NCI-H69 (cell line): Measurements from ENCODE around the gene MAP6.

Experiments used
- DNase-seq: peaks from one replicate; lab custom pipeline; 2025; lab: John Stamatoyannopoulos, UW

The MAP6 gene

DNA sequence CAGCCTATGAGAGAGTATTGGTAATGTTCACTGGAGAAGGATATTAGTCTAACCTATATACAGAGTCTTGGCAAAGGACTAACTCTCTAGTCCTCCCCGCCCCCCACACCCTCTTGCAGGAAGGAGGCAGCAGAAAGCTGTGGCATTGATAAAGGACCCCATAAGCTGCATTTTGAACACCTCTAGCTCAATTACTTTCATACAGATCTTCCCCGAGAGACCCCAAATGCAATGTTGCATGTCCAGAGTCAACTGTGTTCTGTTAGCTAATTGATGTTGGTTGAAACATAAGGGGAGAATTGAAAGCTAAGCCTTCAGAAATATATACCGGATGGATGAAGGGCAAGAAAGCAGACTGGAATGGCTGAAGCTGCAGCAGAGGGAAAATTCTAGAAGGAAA is 2.8 kb downstream of the MAP6 start:
- no peak for DNase-seq

DNA sequence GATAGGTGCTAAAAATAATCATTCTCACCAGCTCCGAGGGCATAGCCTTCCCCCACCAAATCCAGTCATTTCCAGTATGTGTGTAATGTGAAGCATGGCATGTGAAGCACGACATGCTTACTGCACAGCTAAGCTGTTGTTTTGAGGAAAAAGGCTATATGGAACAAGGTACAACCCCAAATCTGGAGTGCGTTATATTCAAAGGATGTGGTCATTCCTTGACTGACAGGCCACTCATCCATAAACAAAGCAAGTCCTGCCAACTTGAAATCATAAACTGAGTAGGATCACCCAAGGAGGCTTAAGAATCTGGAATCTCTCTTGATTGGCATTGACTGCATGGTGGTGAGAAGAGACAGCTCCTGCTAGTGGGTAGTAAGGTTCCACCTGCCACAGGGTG is 3.7 kb downstream of the MAP6 start:
- DNase-seq, result no peak

DNA sequence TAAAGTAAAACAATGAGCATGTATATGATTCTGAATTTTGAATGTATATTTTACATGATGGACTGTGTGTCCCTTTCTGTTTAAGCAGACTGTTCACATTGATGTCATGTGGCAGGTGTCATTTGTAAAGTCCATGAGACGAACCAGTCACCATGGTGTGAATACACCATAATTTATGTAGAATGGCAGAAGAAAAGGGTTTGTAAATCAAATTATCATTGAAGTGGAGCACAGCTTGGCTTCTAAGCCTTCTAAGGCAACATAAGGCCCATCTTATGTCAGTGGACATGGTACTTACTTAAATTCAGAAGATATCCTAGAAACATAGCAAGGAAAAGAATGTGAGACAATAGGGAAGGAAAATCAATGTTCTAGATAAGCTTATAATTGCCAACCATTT is 4.4 kb downstream of the MAP6 start:
- no peak for DNase-seq

DNA sequence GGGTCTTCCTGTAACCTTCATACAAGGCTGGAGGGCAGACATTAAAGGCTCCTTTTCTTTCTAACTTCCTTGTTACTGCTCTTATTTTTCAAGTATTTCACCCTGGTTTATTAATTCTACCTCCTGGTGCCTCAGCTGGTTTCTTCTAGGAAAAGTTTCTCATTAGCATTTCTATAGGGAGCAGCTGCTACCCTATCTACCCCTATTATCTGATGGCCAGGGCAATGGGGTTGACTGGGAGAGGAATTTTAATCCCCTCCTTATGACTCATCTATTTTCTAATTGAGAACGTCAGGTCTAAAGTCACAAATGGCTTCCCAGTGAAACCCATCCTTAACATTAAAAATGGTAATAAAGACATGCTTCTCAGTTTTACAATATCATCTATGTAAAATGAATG is 5.0 kb downstream of the MAP6 start:
- no peak for DNase-seq

DNA sequence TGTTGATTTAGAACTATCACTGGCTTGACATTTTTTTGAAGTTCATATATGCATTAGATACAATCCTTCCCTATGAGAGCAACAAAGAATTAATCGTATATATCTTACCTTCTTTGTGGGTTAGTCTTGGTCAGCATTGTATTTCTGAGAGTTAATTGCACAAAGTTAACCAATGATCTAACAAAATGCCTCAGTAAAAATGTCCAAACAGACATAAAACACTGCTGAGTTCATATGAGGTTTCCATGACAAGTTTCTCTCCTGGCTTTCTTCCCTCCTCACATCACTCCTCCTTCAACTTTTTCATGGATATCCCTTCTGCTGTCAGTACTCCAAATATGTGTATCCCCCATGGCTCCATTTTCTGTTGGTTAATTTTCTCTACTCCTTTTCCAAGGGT is 9.0 kb downstream of the MAP6 start:
- DNase-seq, result no peak

DNA sequence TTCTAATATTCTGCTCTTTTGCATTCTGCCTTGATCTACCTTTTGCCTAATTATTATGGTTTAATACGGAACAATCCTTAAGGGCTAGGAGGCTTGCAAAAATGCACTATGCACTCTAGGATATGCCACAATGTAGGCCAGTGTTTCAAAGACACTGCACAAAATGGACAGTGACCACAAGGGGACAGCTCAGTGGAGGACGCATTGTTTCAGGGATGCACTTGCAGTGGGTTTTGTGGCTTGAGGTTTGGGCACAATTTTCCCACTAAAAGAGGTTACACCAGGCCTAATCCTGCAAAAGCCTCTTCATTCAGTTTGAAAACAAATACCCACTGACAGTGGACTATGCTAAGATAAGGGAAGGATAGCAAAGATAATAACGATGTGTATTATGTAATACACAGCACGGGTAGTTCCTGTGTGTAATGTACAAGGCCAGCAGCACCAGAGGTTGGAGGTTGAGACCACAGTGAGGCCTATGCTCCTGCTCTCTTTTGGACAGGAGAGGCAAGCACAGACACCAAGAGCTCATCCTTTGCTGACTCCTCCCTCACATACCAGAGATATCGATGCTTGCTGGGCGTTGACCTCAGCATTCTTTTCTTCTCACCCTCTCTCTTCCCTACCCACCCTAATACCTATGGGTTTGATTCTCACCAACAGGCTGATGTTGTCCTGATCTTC is 12.7 kb downstream of the MAP6 start:
- no peak for DNase-seq

DNA sequence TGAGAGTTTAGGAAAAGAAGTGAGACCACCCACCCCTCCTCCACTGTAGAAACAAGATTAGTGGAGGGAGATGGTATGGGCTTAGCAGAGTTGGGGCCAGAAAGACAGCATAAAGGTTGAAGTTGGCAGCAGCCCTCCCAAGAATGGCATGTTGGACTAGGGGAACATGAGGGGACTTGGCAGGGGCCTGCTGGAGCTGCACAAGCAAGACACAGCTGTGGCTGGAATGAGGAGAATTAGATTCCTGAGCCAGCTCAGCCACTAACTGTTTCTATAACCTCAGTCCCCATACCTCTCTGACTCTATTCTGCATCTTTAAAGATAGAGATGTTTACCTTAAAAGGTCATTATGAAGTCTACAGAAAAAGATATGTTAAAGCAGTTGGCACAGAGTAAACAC is 13.2 kb downstream of the MAP6 start:
- no peak for DNase-seq

DNA sequence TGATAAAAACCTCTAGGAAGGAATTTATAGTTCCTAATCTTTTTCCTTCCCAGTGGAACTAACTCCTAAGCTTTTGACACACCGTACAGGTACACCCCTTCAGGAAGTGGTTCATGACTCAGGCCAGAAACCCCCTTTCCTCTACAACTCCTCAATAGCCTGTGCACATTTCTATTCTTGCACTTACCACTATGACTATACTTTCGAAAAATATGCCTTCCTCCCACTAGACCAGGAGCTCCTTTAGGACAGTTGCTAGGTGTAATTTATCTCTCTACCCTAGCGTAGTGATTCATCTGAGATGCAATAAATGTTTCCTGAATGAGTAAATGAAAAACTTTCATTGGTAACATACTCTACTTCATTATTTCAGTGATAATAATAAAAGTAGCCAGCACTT is 14.5 kb downstream of the MAP6 start:
- no peak for DNase-seq

DNA sequence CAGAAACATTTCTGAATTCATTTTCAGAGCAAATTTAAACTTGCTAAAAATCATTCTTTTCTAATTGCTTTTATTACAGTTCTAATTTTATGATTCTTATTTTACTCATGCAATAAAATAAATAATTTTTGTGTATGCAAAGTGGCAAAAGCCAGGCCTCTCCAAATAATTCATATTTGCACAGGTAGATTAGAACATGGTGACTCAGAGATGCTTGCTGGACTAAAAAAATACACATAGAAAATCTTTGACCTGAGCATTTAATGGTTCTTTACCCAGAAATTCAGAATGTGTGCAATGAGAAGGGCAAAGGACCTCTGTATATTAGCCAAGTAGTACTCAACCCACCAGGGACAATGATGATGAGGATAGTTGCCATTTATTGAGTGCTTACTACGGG is 15.3 kb downstream of the MAP6 start:
- DNase-seq, result no peak

DNA sequence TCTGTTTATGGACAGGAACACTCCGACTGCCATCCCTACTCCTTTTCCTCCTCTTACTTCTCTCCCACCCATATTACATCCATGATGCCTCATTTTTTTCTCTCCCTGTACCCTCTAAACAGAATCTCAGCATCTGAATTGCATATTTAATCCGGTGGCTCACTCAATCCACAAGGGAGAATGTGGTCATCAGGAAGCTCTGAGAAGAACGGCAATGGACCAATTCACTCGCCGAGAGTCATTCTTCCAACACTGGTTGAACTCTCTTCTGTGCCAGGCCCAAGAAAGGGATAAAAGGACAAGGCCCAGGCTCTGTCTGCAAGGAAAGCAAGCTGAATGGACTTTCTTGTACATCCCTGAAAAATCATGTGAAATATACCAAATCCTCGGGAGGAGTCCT is 15.9 kb downstream of the MAP6 start:
- no peak for DNase-seq

DNA sequence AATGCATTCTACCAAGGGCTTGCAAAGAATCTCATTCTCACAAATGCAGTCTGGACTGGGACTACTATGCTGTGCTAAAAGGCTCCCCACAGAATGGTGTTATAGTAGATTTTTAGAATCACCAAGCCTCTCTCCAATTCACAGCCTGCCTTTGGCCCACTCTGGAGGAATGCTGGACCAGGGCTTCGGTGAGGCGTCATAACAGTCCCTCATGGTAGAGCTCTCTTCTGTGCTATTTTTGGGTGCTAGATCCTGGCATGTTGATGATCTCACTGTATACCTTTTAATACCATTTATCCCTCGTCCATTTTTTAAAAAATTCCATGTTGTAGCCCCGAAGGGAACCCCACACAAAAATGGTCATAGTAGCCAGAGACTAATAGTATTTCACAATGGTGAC is 17.6 kb downstream of the MAP6 start:
- DNase-seq, result no peak

DNA sequence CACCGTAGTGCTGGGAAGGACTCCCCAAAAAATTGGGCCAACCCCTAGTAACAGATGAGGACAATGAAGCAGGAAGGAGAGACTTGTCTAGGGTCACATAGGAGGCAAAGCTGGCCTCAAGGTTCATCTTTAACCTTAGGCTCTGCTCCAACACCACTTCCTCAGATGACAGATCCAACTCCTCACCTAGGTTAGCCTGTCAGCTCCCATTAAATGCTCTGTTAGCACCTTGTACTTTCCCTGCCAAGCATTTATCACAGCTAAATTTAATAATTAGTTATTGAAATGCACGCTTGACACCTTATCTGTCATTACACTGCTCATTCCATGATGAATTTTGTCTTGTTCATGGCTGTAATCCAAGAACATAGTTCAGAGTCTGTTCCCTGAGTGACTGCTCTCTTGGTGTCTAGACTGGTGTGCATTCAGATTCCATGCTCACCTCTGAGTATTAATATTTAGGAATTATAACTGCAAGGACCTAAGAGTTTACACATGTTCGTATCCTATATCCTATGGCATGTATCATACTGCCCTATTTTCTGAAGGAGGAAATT is 18.6 kb downstream of the MAP6 start:
- DNase-seq, result no peak

DNA sequence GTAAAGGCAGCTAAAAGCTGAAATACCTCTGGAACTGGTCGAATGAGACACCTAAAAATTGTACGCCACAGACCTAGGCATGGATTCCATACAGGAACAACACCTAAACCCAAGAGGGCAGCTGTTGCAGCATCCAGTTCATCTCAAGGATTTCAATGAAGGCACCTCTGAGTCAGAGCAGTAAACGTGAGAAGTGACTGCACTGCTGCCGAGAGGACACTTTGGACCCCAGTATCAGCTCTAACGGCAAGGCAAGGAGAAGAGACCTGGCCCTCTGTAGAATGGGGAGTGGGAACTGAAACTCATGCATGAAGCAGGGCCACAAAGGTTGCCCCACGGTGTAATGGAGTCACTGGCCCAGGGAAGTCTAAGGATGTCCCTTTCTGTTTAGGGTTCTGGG is 23.9 kb downstream of the MAP6 start:
- DNase-seq, result no peak

DNA sequence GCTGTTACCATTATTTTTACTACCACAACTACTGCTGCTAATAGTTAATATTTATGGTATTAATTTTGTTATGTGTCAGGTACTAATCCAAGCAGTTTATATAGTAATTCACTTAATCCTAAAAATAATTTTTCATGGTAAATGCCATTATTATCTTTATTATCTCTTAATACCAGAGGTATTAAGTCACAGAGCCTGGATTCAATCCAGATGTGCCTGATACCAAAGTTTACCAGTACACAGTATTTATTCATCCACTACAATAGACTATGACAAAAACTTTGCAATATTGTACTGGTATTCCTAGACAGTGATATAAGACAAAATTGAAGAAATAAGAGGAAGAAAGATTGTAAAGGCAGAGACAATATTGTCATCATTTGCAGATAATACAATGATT is 24.5 kb downstream of the MAP6 start:
- DNase-seq, result no peak

DNA sequence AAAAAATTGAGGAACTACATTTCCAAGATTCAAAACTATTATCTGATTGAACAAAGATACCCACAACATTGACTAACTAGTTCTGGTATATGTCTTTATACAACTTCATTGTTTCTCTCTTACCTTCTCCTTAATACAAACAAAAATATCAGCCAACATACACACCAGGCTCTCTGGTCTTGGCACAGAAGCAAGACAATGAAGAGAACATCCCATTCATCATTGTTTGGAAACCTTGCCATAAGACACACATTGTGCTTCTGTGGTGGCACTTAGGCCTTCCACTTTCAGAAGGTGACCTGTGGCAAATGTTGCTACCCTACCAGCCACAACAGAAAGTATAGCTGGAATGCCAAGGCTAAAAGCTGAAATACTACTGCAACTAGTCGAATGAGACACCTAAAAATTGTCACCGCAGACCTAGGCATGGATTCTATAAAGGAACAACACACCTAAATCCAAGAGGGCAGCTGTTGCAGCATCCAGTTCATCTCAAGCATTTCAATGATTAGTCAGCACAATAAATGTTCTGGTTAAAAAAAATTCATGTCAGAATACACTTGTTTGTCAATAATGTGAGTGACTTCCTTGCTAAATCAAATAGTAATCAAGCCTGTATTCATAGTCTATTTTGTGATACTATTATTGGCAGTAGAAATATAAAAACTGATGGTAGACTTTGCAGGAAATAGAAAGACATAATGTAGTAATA is 26.3 kb downstream of the MAP6 start:
- no peak for DNase-seq

DNA sequence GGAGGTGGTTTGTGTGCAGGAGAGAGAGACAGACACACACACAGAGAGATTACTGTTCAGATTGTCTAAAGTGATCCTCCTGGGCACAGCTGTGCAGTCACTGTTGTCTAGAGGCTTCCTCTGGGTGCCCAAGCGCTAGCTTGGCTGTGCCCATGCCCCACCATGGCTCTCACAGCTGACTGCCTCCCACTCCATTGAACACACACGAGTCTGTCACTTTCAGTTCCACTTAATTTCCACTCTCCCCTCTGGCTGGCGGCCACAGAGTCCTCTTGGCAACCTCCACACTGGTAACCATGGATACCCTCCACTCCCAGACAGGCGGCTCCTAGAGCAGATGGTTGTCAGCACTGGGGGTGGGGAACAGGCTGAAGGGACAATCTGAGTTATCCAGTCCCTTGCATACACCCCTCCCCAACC is 29.1 kb downstream of the MAP6 start:
- DNase-seq, result peak; percentile 99

DNA sequence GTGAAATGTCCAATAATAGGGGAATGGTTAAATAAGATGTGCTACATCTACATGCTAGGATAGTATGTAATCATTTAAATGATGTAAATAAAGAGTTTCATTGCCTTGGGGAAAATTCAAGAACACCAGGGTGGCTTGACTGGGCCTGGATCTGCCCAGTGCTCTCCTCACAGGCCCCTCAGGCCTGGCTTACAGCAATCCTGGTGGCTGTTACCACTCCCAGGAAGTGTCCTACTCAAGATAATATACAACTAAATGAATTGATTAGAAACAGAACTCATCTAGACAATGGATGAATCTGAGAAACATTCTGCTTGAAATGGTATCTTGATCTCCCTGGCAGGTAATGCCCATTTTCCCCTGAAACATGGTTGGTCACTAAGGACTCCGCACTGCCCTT is 30.8 kb downstream of the MAP6 start:
- peak; percentile 29 for DNase-seq

DNA sequence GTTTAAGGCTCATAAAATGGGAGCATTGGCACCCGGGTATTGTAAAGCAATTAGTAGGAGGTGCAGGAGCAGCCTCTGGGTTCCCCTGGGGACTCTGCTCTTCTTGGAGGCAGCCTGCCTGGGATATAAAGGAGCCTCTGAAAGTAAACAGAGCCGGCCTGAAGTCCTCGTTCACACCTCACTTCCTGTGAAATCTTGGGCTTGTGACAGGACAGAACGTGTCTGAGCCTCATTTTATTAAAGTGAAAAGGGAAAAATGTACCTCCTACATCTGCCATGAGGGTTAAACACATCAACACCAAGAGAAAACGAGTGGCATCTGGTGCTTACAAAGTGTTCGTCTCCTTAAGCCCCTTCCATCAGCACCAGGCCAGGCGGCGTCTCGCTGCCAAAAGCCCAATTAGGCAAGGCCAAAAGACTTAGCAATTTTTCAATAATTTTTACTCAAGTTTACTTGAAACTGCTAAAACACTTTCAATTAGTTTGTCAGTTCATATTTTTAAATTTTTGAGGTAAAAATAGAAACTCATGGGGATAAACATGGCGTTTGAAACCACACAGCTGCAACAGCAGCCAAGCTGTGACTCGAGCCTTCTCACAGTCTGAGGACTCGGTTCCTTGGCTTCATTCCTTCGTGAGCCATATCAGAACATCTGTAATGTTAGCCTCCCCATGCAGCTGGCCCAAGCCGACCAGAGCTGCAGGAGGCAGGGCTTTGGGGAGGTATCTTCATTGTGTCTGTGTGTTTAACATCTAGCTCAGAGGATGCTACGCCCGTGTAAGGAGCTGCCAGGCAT is 33.6 kb downstream of the MAP6 start:
- peak; percentile 97 for DNase-seq

DNA sequence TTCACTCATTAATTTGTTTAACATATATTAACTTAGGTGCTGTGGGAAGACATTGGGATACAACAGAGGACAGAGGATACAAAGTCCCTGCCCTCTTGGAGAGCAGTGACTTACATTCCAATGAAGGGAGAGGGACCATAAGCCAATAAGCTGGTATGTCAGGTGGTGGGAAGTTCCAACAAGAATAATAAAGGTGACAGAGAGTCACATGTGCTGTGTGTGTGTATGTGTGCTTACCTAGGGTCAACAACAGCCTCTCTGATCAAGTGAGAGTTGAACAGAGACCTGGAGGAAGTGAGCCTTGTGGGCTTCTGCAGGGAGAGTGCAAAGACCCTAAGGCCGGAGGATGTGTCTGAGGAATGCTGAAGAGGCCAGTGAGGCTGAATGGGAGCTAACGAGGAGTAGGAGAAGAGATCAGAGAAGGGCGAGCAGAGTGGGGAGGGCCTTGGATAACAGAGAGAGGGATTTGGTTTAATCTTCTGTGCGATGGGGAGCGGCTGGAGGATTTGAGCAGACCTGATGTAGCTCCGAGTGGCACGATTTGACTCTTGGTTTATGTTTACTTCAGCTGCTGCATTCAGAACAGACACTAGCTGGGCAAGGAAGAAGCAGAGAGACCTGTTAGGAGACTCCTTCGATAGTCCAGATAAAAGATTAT is 35.3 kb downstream of the MAP6 start:
- DNase-seq, result peak; percentile 21

DNA sequence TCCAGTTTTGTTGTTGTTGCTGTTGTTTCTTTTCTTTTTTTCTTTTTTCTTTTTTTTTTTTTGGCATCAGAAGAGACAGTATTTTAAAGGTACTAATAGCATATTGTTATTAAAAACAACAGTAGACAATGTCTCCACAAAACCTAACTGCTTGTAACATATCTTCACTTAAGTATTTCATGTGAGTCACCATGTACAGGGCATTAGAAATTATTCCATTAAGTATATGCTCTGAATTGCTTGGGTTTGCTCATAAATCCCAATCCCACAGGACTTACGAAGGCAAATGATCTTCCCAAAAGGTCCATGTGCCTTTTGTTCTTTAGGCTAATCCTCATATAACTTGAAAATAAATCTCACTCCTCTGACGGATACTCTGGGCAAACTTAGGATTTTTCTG is 35.9 kb downstream of the MAP6 start:
- no peak for DNase-seq

DNA sequence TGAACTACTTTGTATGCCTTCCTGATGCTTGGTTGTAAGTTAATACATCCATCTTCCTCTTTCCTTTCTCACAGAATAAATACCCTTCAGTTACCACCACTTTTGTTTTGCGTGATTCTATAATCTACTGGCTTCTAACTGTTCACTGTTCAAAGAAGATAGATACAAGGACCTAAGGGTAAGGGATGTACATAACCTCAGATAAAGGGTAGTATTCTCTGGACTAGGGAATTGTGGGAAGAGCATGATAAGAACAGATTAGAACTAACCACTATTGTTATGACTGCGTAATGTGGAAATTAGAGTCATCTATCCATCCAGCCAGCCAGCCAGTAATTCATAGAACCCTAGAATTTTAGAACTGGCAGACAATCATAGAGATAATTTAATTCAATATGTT is 36.4 kb downstream of the MAP6 start:
- DNase-seq, result no peak

DNA sequence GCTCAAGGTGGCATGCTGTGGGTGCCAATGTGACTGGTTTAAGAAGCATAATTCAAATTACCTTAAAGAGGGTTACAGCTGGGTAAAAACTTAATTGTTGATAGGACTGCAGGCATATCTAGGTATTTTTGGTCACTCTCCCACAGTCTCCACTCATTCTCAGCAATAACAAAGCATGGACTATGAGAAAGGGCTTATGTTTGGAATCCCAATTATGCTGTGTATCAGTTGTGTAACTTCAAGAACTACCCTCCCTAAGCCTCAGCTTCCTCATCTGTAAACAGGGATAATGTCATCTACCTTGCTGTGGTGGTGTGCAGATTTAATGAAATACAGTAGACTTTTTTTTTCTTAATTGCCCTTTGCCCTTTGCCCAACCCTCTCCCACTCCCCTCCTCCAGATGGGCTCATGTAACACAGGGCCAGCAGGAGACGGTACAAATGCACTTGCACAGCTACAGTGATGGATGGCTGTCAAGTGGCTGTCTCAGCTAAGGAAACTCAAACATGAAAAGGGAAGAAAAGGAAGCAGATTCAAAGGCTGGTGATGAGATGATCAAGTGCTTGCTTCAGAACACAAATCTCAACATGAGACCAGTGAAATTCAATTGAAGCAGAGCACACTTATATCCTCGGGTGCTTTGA is 37.6 kb downstream of the MAP6 start:
- DNase-seq, result peak; percentile 41
